HCT116 (cell line): Measurements from ENCODE around the gene BBLN. TPM values are rescaled to one million over a fixed set of nuclear protein-coding genes. Genes with fewer than 3 reads are reported as not detected.

Source experiments
- ATAC-seq: fragments of 200-7000 bp; cut with Tn5 transposase; 2 replicates; pipeline ENCODE4 v1.9.1; 2020; ENCODE audit warnings: mild to moderate bottlenecking, moderate library complexity
- BruUV-seq: library from RNA; stranded (reverse); fragments of 400-500 nt; replicated peaks from 2 replicates; lab custom pipeline; 2021; lab: Mats Ljungman, UMichigan
- CTCF ChIA-PET: fragments of 300-600 bp; sonication (Branson Sonifier 250); formaldehyde crosslinking; loops from one replicate; lab custom pipeline; 2021; ENCODE audit warnings: antibody characterized with exemption; lab: Charles Lee
- POLR2A ChIA-PET: fragments of 300-600, 350-600 bp; sonication (Branson Sonifier 250); formaldehyde crosslinking; loops from one replicate; lab custom pipeline; 2021; ENCODE audit warnings: antibody characterized with exemption; lab: Charles Lee
- RAD21 ChIA-PET, 2 experiments: fragments of 300-600 bp; sonication (Branson Sonifier 250); formaldehyde crosslinking; loops; one replicate each; lab custom pipeline; 2023; ENCODE audit warnings: low total read pairs in 2 of 2; ENCODE audit not compliant: uncharacterized antibody in 2 of 2, unreplicated experiment in 2 of 2, low non-redundant PET in 1 of 2; lab: Charles Lee
- DNase-seq: peaks from one replicate; pipeline ENCODE4 v3.0.0-alpha.2; 2010; ENCODE audit warnings: low read depth, low spot score
- H2AFZ ChIP-seq: fragments of 200-600 bp; shearing (Covaris generic), sonication (generic); 2 replicates; pipeline ENCODE4 v1.6.1; 2017; ENCODE audit warnings: low read depth, mixed run types, mixed read lengths, antibody characterized with exemption, low read length; ENCODE audit not compliant: poor library complexity, severe bottlenecking
- H3K27ac ChIP-seq: 2 replicates; pipeline ENCODE4 v1.5.1; 2012; ENCODE audit warnings: low read depth, low read length
- H3K27me3 ChIP-seq: fragments of 200-600 bp; sonication (generic); 2 replicates; pipeline ENCODE4 v1.6.1; 2016; ENCODE audit warnings: mixed run types, low read length, mixed read lengths; ENCODE audit not compliant: insufficient read depth
- H3K36me3 ChIP-seq, 2 experiments: fragments of 200-500 bp in 1 of 2; fragments of 200-600 bp in 1 of 2; sonication (Bioruptor generic) in 1 of 2; sonication (generic) in 1 of 2; 2 replicates each; pipeline versions ENCODE4 v1.5.1 to v1.6.1; 2014 to 2016; ENCODE audit warnings: low read length in 2 of 2, inconsistent platforms in 1 of 2, mixed read lengths in 1 of 2, mixed run types in 1 of 2; ENCODE audit not compliant: insufficient read depth in 2 of 2, control insufficient read depth in 1 of 2
- H3K4me1 ChIP-seq, 2 experiments: fragments of 200-600 bp in 1 of 2; sonication (generic) in 1 of 2; 2 replicates each; pipeline versions ENCODE4 v1.5.1 to v1.6.1; 2012 to 2017; ENCODE audit warnings: low read length in 2 of 2, inconsistent platforms in 1 of 2, mild to moderate bottlenecking in 1 of 2, mixed read lengths in 1 of 2, mixed run types in 1 of 2, moderate library complexity in 1 of 2; ENCODE audit not compliant: insufficient read depth in 2 of 2, control insufficient read depth in 1 of 2
- H3K4me2 ChIP-seq: fragments of 200-600 bp; sonication (generic); 2 replicates; pipeline ENCODE4 v1.6.1; 2017; ENCODE audit warnings: mixed run types, low read length, mixed read lengths
- H3K4me3 ChIP-seq, 2 experiments: fragments of 200-600 bp in 1 of 2; sonication (generic) in 1 of 2; replicated peaks in 1 of 2; 2 replicates each; pipeline ENCODE4 v1.5.1; 2011 to 2016; ENCODE audit warnings: low read length in 2 of 2, control low read depth in 1 of 2, low read depth in 1 of 2, mild to moderate bottlenecking in 1 of 2, mixed read lengths in 1 of 2, mixed run types in 1 of 2
- H3K79me2 ChIP-seq: fragments of 200-600 bp; sonication (generic); 2 replicates; pipeline ENCODE4 v1.6.1; 2017; ENCODE audit warnings: mild to moderate bottlenecking, mixed run types, low read length, moderate library complexity, mixed read lengths; ENCODE audit not compliant: insufficient read depth
- H3K9ac ChIP-seq: fragments of 200-600 bp; sonication (generic); 2 replicates; pipeline ENCODE4 v1.6.1; 2016; ENCODE audit warnings: low read length, mixed read lengths
- H3K9me2 ChIP-seq: fragments of 200-600 bp; sonication (generic), shearing (Covaris generic); 2 replicates; pipeline ENCODE4 v1.6.1; 2017; ENCODE audit warnings: mixed run types, mild to moderate bottlenecking, moderate library complexity; ENCODE audit not compliant: insufficient read depth
- H3K9me3 ChIP-seq, 2 experiments: fragments of 200-500 bp in 1 of 2; fragments of 200-600 bp in 1 of 2; sonication (Bioruptor generic) in 1 of 2; sonication (generic) in 1 of 2; 2 replicates each; pipeline ENCODE4 v1.6.1; 2014 to 2017; ENCODE audit warnings: low read length in 2 of 2, mixed read lengths in 2 of 2, inconsistent platforms in 1 of 2, low read depth in 1 of 2, mild to moderate bottlenecking in 1 of 2, mixed run types in 1 of 2, moderate library complexity in 1 of 2; ENCODE audit not compliant: control insufficient read depth in 1 of 2, insufficient read depth in 1 of 2
- H4K20me1 ChIP-seq: fragments of 200-600 bp; sonication (generic), shearing (Covaris generic); 2 replicates; pipeline ENCODE4 v1.6.1; 2017; ENCODE audit warnings: mixed run types, mild to moderate bottlenecking, moderate library complexity; ENCODE audit not compliant: insufficient read depth
- CEBPB ChIP-seq: IDR thresholded peaks from 2 replicates; pipeline ENCODE4 v1.6.1; 2012; ENCODE audit warnings: low read depth
- EZH2 ChIP-seq: fragments of 200-600 bp; sonication (generic); IDR thresholded peaks from 2 replicates; pipeline ENCODE4 v1.6.1; 2017; ENCODE audit warnings: antibody characterized with exemption, mixed run types
- FOSL1 ChIP-seq: IDR thresholded peaks from 2 replicates; pipeline ENCODE4 v1.6.1; 2012; ENCODE audit warnings: low read depth
- JUND ChIP-seq: IDR thresholded peaks from 2 replicates; pipeline ENCODE4 v1.6.1; 2012
- RAD21 ChIP-seq: IDR thresholded peaks from 2 replicates; pipeline ENCODE4 v1.6.1; 2012; ENCODE audit warnings: low read depth, mild to moderate bottlenecking
- SIN3A ChIP-seq: IDR thresholded peaks from 2 replicates; pipeline ENCODE4 v1.6.1; 2012; ENCODE audit warnings: low read depth
- SP1 ChIP-seq: IDR thresholded peaks from 2 replicates; pipeline ENCODE4 v1.6.1; 2012; ENCODE audit warnings: low read depth
- intact Hi-C: fragments of 100-400 bp; cut with micrococcal nuclease; formaldehyde crosslinking; loops from 2 replicates; pipeline ENCODE4 v1.10.0; 2022
- total RNA-seq: library from RNA; stranded (reverse); gene quantifications from one replicate; pipeline ENCODE4 v1.2.1, GENCODE V29; 2021; ENCODE audit not compliant: unreplicated experiment
- TF ChIP-seq, protein P1 (sequence below): IDR thresholded peaks from 2 replicates; pipeline ENCODE4 v1.6.1; 2011; ENCODE audit warnings: mild to moderate bottlenecking, low read length, moderate library complexity; ENCODE audit not compliant: insufficient replicate concordance; ENCODE audit errors: extremely low read depth
- TF ChIP-seq, protein P2 (sequence below): IDR thresholded peaks from 2 replicates; pipeline ENCODE4 v1.6.1; 2012; ENCODE audit warnings: low read depth
- TF ChIP-seq, protein P3 (sequence below): IDR thresholded peaks from 2 replicates; pipeline ENCODE4 v1.6.1; 2012

Gene BBLN
- total RNA-seq, 1 experiment from 2014 or later: 119 TPM

DNA sequence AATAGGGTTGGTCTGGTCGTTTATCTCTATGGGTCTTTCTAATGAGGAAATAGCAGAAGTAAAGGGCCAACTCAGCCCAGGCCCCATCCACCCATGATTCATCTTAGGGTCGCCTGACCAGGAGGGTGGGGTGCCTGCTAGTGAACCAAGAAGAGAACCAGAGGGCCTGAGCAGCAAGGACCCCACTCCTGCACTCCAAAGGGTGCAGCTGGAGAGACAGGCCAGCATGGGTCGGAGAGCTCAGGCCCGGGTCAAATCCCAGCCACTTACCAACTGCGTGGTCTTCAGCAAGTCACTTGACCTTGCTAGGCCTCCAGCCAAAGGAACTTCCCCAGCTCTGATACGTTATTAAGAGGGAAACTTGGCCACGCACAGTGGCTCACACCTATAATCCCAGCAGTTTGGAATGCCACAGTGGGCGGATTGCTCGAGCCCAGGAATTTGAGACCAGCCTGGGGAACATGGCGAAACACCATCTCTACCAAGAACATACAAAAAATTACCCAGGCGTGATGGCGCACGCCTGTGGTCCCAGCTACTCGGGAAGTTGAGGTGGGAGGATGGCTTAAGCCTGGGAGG is 4.3 kb downstream of the BBLN start:
- ATAC-seq (no peak), DNase-seq (no peak)
- no peaks in the 10 kb centered on the region for H3K27me3 ChIP-seq
- no peak overlapping the region for H3K4me3 ChIP-seq
- no peaks in the 10 kb centered on the region for H3K9me2 ChIP-seq
- BruUV-seq: no TSS peak
- ChIA-PET RAD21 (no interaction called here), CTCF (no interaction called here), POLR2A (no interaction called here)
- H3K9ac ChIP-seq: no peak overlapping the region
- no peak overlapping the region for H3K27ac ChIP-seq
- peaks cover 0 to 13% of the 10 kb centered on the region in 2 experiments; a peak in 2 of 4 replicates for H3K4me1 ChIP-seq
- TF ChIP-seq RAD21 (no peak), SIN3A (no peak), SP1 (no peak), FOSL1 (no peak), JUND (no peak), CEBPB (no peak), EZH2 (no peak)
- TF ChIP-seq, protein P1, sequence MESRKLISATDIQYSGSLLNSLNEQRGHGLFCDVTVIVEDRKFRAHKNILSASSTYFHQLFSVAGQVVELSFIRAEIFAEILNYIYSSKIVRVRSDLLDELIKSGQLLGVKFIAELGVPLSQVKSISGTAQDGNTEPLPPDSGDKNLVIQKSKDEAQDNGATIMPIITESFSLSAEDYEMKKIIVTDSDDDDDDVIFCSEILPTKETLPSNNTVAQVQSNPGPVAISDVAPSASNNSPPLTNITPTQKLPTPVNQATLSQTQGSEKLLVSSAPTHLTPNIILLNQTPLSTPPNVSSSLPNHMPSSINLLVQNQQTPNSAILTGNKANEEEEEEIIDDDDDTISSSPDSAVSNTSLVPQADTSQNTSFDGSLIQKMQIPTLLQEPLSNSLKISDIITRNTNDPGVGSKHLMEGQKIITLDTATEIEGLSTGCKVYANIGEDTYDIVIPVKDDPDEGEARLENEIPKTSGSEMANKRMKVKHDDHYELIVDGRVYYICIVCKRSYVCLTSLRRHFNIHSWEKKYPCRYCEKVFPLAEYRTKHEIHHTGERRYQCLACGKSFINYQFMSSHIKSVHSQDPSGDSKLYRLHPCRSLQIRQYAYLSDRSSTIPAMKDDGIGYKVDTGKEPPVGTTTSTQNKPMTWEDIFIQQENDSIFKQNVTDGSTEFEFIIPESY: no peak
- TF ChIP-seq, protein P2, sequence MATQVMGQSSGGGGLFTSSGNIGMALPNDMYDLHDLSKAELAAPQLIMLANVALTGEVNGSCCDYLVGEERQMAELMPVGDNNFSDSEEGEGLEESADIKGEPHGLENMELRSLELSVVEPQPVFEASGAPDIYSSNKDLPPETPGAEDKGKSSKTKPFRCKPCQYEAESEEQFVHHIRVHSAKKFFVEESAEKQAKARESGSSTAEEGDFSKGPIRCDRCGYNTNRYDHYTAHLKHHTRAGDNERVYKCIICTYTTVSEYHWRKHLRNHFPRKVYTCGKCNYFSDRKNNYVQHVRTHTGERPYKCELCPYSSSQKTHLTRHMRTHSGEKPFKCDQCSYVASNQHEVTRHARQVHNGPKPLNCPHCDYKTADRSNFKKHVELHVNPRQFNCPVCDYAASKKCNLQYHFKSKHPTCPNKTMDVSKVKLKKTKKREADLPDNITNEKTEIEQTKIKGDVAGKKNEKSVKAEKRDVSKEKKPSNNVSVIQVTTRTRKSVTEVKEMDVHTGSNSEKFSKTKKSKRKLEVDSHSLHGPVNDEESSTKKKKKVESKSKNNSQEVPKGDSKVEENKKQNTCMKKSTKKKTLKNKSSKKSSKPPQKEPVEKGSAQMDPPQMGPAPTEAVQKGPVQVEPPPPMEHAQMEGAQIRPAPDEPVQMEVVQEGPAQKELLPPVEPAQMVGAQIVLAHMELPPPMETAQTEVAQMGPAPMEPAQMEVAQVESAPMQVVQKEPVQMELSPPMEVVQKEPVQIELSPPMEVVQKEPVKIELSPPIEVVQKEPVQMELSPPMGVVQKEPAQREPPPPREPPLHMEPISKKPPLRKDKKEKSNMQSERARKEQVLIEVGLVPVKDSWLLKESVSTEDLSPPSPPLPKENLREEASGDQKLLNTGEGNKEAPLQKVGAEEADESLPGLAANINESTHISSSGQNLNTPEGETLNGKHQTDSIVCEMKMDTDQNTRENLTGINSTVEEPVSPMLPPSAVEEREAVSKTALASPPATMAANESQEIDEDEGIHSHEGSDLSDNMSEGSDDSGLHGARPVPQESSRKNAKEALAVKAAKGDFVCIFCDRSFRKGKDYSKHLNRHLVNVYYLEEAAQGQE: no peak
- TF ChIP-seq, protein P3, sequence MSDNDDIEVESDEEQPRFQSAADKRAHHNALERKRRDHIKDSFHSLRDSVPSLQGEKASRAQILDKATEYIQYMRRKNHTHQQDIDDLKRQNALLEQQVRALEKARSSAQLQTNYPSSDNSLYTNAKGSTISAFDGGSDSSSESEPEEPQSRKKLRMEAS: no peak
- no peaks in the 10 kb centered on the region for H4K20me1 ChIP-seq
- no peaks in the 10 kb centered on the region for H3K9me3 ChIP-seq
- H3K79me2 ChIP-seq: peaks cover 13% of the 10 kb centered on the region
- intact Hi-C loops: no loop called here
- H3K4me2 ChIP-seq: no peak overlapping the region
- H3K36me3 ChIP-seq: peaks cover 19 to 25% of the 10 kb centered on the region in 2 experiments; a peak in 3 of 4 replicates
- no peak overlapping the region for H2AFZ ChIP-seq
